OCI-LY1 (cell line): ENCODE data around the gene PDZRN4.

Experiments
- EZH2 ChIP-seq: fragments of 200-600 bp; sonication (generic), shearing (Covaris generic); IDR thresholded peaks from 2 replicates; pipeline ENCODE4 v1.8.0; 2017; ENCODE audit warnings: borderline replicate concordance, mixed run types, mild to moderate bottlenecking, antibody characterized with exemption, low read length, moderate library complexity, mixed read lengths
- TF ChIP-seq, protein P1 (sequence below): fragments of 200-600 bp; sonication (generic), shearing (Covaris generic); IDR thresholded peaks from 2 replicates; pipeline ENCODE4 v1.5.1; 2017; ENCODE audit warnings: mild to moderate bottlenecking, antibody characterized with exemption, low read length, moderate library complexity, mixed read lengths

DNA sequence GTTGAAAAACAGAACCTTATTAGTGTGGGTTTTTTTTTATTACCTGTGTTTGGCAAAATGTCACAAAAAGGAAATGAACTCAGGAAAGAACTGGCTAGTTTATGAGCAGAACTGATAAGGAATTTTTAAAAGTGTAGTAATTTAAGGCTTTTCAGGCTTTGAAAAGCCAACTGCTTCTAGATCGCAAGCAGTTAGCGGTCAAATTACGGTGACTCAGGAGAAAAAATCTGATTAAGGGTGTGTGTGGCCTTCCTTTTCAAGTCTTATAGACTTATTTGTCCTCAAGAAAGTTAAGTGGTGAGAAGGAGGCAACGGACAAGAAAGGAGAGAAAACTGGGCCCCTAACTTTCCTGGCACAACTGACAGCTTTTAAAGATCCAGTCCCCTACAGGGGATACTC, 33.4 kb downstream of the PDZRN4 start:
- TF ChIP-seq, protein P1, sequence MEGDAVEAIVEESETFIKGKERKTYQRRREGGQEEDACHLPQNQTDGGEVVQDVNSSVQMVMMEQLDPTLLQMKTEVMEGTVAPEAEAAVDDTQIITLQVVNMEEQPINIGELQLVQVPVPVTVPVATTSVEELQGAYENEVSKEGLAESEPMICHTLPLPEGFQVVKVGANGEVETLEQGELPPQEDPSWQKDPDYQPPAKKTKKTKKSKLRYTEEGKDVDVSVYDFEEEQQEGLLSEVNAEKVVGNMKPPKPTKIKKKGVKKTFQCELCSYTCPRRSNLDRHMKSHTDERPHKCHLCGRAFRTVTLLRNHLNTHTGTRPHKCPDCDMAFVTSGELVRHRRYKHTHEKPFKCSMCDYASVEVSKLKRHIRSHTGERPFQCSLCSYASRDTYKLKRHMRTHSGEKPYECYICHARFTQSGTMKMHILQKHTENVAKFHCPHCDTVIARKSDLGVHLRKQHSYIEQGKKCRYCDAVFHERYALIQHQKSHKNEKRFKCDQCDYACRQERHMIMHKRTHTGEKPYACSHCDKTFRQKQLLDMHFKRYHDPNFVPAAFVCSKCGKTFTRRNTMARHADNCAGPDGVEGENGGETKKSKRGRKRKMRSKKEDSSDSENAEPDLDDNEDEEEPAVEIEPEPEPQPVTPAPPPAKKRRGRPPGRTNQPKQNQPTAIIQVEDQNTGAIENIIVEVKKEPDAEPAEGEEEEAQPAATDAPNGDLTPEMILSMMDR = no peak
- no peak for TF ChIP-seq EZH2
